HEK293 (cell line): Measurements from ENCODE around the gene PNMA6F.

Source experiments
- CTCF ChIA-PET: fragments of 350-600 bp; formaldehyde crosslinking; extraction: SDS; loops from one replicate; lab custom pipeline; 2021; ENCODE audit warnings: antibody characterized with exemption; lab: Yijun Ruan, JAX
- POLR2A ChIA-PET: fragments of 300-600 bp; formaldehyde crosslinking; extraction: SDS; loops from one replicate; lab custom pipeline; 2020; ENCODE audit warnings: antibody characterized with exemption, inconsistent platforms; lab: Yijun Ruan, JAX
- H3K27ac ChIP-seq: fragments of 200-500 bp; sonication (Bioruptor generic); 2 replicates; pipeline ENCODE4 v1.5.1; 2014; ENCODE audit warnings: low read depth, low read length, control low read depth, inconsistent platforms; ENCODE audit errors: extremely low read depth
- H3K36me3 ChIP-seq, 2 experiments: fragments of 200-500 bp in 1 of 2; sonication (Bioruptor generic) in 1 of 2; 1 replicate in 1 of 2; 2 replicates in 1 of 2; pipeline ENCODE4 v1.5.1; 2014 to 2017; ENCODE audit warnings: inconsistent platforms in 2 of 2, low read length in 2 of 2; ENCODE audit not compliant: control insufficient read depth in 2 of 2, insufficient read depth in 1 of 2
- H3K4me1 ChIP-seq: fragments of 200-500 bp; sonication (Bioruptor generic); 2 replicates; pipeline ENCODE4 v1.5.1; 2014; ENCODE audit warnings: mild to moderate bottlenecking, low read length, inconsistent platforms; ENCODE audit not compliant: control insufficient read depth, insufficient read depth
- H3K4me3 ChIP-seq: 2 replicates; pipeline ENCODE4 v1.5.1; 2011; ENCODE audit warnings: low read depth, mild to moderate bottlenecking, control low read depth, low read length, moderate library complexity
- H3K9me3 ChIP-seq: fragments of 200-500 bp; sonication (Bioruptor generic); 2 replicates; pipeline ENCODE4 v1.5.1; 2014; ENCODE audit warnings: low read depth, low read length, inconsistent platforms; ENCODE audit not compliant: control insufficient read depth, insufficient read depth
- IKZF3 ChIP-seq: fragments of 450-650 bp; IDR thresholded peaks from 2 replicates; pipeline ENCODE4 v1.5.0; 2018; ENCODE audit warnings: missing biosample characterization, mild to moderate bottlenecking, missing genetic modification characterization, moderate library complexity
- MEIS1 ChIP-seq: sonication (generic); formaldehyde crosslinking; IDR thresholded peaks from 2 replicates; pipeline ENCODE4 v1.8.1; 2022; ENCODE audit warnings: missing genetic modification reagents, mild to moderate bottlenecking, borderline replicate concordance
- PBX3 ChIP-seq: sonication (generic); formaldehyde crosslinking; IDR thresholded peaks from 2 replicates; pipeline ENCODE4 v1.8.1; 2022; ENCODE audit warnings: mild to moderate bottlenecking, moderate library complexity, missing genetic modification reagents
- ZBTB49 ChIP-seq: fragments of 450-650 bp; formaldehyde crosslinking; IDR thresholded peaks from 2 replicates; pipeline ENCODE4 v1.5.1; 2016; ENCODE audit warnings: missing biosample characterization, missing genetic modification characterization, low read depth
- ZFHX2 ChIP-seq: fragments of 450-650 bp; formaldehyde crosslinking; conservative IDR thresholded peaks from 2 replicates; pipeline ENCODE4 v1.5.1; 2016; ENCODE audit warnings: missing biosample characterization, missing genetic modification characterization
- ZNF138 ChIP-seq: fragments of 450-650 bp; formaldehyde crosslinking; IDR thresholded peaks from 2 replicates; pipeline ENCODE4 v1.5.1; 2016; ENCODE audit warnings: missing biosample characterization, missing genetic modification characterization, borderline replicate concordance
- ZNF362 ChIP-seq: fragments of 450-650 bp; formaldehyde crosslinking; IDR thresholded peaks from 2 replicates; pipeline ENCODE4 v1.5.1; 2016; ENCODE audit warnings: missing biosample characterization, missing genetic modification characterization
- ZNF48 ChIP-seq: fragments of 450-650 bp; formaldehyde crosslinking; IDR thresholded peaks from 2 replicates; pipeline ENCODE4 v1.5.1; 2016; ENCODE audit warnings: missing biosample characterization, missing genetic modification characterization
- ZNF518A ChIP-seq: fragments of 450-650 bp; formaldehyde crosslinking; conservative IDR thresholded peaks from 2 replicates; pipeline ENCODE4 v1.5.1; 2016; ENCODE audit warnings: low read depth, missing biosample characterization, missing genetic modification characterization
- ZNF544 ChIP-seq: fragments of 450-650 bp; formaldehyde crosslinking; IDR thresholded peaks from 2 replicates; pipeline ENCODE4 v1.5.0; 2017; ENCODE audit warnings: missing biosample characterization, missing genetic modification characterization
- ZNF610 ChIP-seq: fragments of 450-650 bp; formaldehyde crosslinking; IDR thresholded peaks from 2 replicates; pipeline ENCODE4 v1.5.1; 2016; ENCODE audit warnings: missing biosample characterization, missing genetic modification characterization, borderline replicate concordance
- ZNF645 ChIP-seq: fragments of 450-650 bp; formaldehyde crosslinking; IDR thresholded peaks from 2 replicates; pipeline ENCODE4; 2016; ENCODE audit warnings: missing biosample characterization, missing genetic modification characterization
- ZNF843 ChIP-seq: fragments of 450-650 bp; formaldehyde crosslinking; IDR thresholded peaks from 2 replicates; pipeline ENCODE4 v1.5.1; 2016; ENCODE audit warnings: missing biosample characterization, missing genetic modification characterization
- ZSCAN5A ChIP-seq: fragments of 450-650 bp; formaldehyde crosslinking; IDR thresholded peaks from 2 replicates; pipeline ENCODE4 v1.5.1; 2016; ENCODE audit warnings: missing biosample characterization, missing genetic modification characterization

Gene PNMA6F

GRCh38 chrX:153318811-153319210 is 2.8 kb downstream of the PNMA6F start:
- ChIA-PET CTCF (no interaction called here), POLR2A (no interaction called here)
- TF ChIP-seq ZNF362 (tag by site-specific recombination), result no peak
- no peak for TF ChIP-seq MEIS1 (CRISPR knock-in tag)
- TF ChIP-seq ZNF544, result no peak
- TF ChIP-seq ZSCAN5A, result no peak
- no peak for TF ChIP-seq ZNF645 (tag by site-specific recombination)
- no peak for TF ChIP-seq ZBTB49 (tag by site-specific recombination)
- TF ChIP-seq ZNF843 (tag by site-specific recombination), result no peak
- TF ChIP-seq ZNF48 (tag by site-specific recombination), result no peak
- TF ChIP-seq PBX3 (CRISPR knock-in tag), result no peak
- no peak for TF ChIP-seq IKZF3
- H3K9me3 ChIP-seq, result no peaks in the 10 kb centered on the region
- H3K4me1 ChIP-seq, result no peaks in the 10 kb centered on the region
- no peak overlapping the region for H3K4me3 ChIP-seq
- H3K27ac ChIP-seq, result no peak overlapping the region
- H3K36me3 ChIP-seq, result no peaks in the 10 kb centered on the region

- Histone ChIP-seq H3K36me3 (no peaks in the 10 kb centered on the region), H3K4me3 (no peak overlapping the region), H3K4me1 (no peaks in the 10 kb centered on the region), H3K9me3 (no peaks in the 10 kb centered on the region), H3K27ac (no peak overlapping the region)
- ChIA-PET POLR2A (no interaction called here), CTCF (no interaction called here)
- TF ChIP-seq ZNF518A (tag by site-specific recombination) (no peak), ZFHX2 (tag by site-specific recombination) (0 out of 2 replicates have a peak, but pooled peaks have one; percentile 7), ZNF138 (no peak), ZNF610 (tag by site-specific recombination) (no peak)
Measured at GRCh38 chrX:153317996-153318722, 3.4 kb downstream of the PNMA6F start.
